Right lobe of liver (tissue), 6 donors: ENCODE results near the gene ITPK1. TPM values are rescaled to one million over a fixed set of nuclear protein-coding genes. Genes with fewer than 3 reads are reported as not detected.
A peak's percentile ranks its signal among the peaks of the same experiment; 100 is the strongest.

ENCODE experiments used
- ATAC-seq, 4 donors: fragments of 200-7000 bp; cut with Tn5 transposase; one replicate each; pipeline ENCODE4 v1.9.1; 2020; ENCODE audit warnings: mild to moderate bottlenecking in 4 of 4, moderate library complexity in 4 of 4
- DNase-seq, 3 donors: peaks; one replicate each; pipeline ENCODE4 v3.0.0-alpha.2; 2020
- H3K27ac ChIP-seq, 3 donors: fragments of 200-600 bp; one replicate each; pipeline ENCODE4 v1.8.0; 2022
- H3K27me3 ChIP-seq, 2 donors: fragments of 200-600 bp; one replicate each; pipeline ENCODE4 v1.8.0; 2022
- H3K36me3 ChIP-seq, 4 donors: fragments of 200-600 bp; sonication (generic) in 1 of 4; one replicate each; pipeline versions ENCODE4 v1.5.1 to v1.8.0; 2017 to 2022; ENCODE audit warnings: control low read depth in 1 of 4
- H3K4me1 ChIP-seq, 4 donors: fragments of 200-600 bp; sonication (generic) in 1 of 4; one replicate each; pipeline versions ENCODE4 v1.5.1 to v1.8.0; 2017 to 2022; ENCODE audit warnings: control low read depth in 1 of 4
- H3K4me3 ChIP-seq, 3 donors: fragments of 200-600 bp; one replicate each; pipeline ENCODE4 v1.8.0; 2022
- H3K9me3 ChIP-seq, 4 donors: fragments of 200-600 bp; sonication (generic) in 1 of 4; one replicate each; pipeline versions ENCODE4 v1.5.1 to v1.8.0; 2017 to 2022; ENCODE audit warnings: control low read depth in 1 of 4
- POLR2A ChIP-seq: fragments of 450-650 bp; IDR thresholded peaks from one replicate; pipeline ENCODE4 v1.6.1; 2017; ENCODE audit warnings: antibody characterized with exemption, mild to moderate bottlenecking
- WGBS: methylation state at CpG from one replicate; pipeline ENCODE4 v1.1.6; 2018; ENCODE audit warnings: low coverage, low lambda C conversion rate; ENCODE audit not compliant: insufficient coverage; ENCODE audit errors: missing lambda C conversion rate; 5-methylcytosine and 5-hydroxymethylcytosine counted together
- intact Hi-C, 2 donors: fragments of 100-400 bp; cut with DNase I; formaldehyde crosslinking; loops; one replicate each; pipeline versions ENCODE4 v1.11.2 to v1.14.1; 2022
- total RNA-seq, 6 experiments: library from RNA; depleted of rRNA in 2 of 6; stranded (reverse); fragments of >200 nt in 2 of 6; fragmentation: NEBNext Ultra II Directional in 3 of 6; extraction: Animal tissue kit (Norgen Biotek cat#: 25700) in 3 of 6; gene quantifications; one replicate each; pipeline versions ENCODE4 v1.1.0 to v1.2.4, GENCODE V29; 2016 to 2023
- TF ChIP-seq, protein P1 (sequence below), 4 donors: fragments of 200-600 bp in 3 of 4; fragments of 450-650 bp in 1 of 4; IDR thresholded peaks; one replicate each; pipeline versions ENCODE4 v1.5.1 to v1.8.0; 2016 to 2022; ENCODE audit warnings: antibody characterized with exemption in 4 of 4, mild to moderate bottlenecking in 2 of 4
- donor health status: DM: no; HTN: yes; CAD: no.
- donor health status: DM: no; HTN: no; CAD: no.
- donor health status: DM: no; HTN: no; CAD: no.
- donor health status: DM: no; HTN: yes; CAD: no.
- donor health status: DM: no; HTN: yes; CAD: no.

The ITPK1 gene
- total RNA-seq, 6 experiments from 2014 or later = 28.4 to 61.0 (median 40.0) TPM

DNA sequence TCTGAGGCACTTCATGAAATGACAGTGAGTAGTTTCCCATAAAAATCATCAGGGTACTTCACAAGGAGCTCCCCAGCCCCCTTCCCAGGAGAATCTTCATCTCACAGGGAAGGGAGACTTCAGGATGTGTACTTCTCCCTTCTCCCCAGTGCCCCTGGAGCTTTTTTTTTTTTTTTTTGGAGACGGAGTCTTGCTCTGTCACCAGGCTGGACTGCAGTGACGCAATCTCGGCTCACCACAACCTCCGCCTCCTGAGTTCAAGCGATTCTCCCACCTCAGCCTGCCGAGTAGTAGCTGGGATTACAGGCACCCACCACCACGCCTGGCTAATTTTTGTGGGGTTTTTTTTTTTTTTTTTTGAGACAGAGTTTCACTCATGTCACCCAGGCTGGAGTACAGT lies 10.4 kb downstream of the ITPK1 start:
- intact Hi-C loops = loop anchor here in 1 of 2 donors (5.0 kb wide), 1 partner anchor 153 kb away; no protein-coding TSS in a partner anchor
- Histone ChIP-seq H3K27ac (peak overlapping the region in 2 of 3 donors; percentile 52 to 84), H3K36me3 (no peaks in the 10 kb centered on the region), H3K4me1 (peaks cover 0 to 40% (median 19%) of the 10 kb centered on the region in 4 donors), H3K9me3 (no peaks in the 10 kb centered on the region), H3K27me3 (no peaks in the 10 kb centered on the region), H3K4me3 (no peak overlapping the region)
- peak in 3 of 4 donors; percentile 35 to 43 (median 36) for ATAC-seq
- WGBS = 29% methylated on average over 7 of the region's 7 CpGs
- TF ChIP-seq POLR2A = no peak
- peak; percentile 69 to 84 (median 72) for DNase-seq

- Histone ChIP-seq H3K9me3 (no peaks in the 10 kb centered on the region), H3K4me1 (peaks cover 0 to 40% (median 19%) of the 10 kb centered on the region in 4 donors), H3K27ac (peak overlapping the region in 2 of 3 donors; percentile 13 to 27), H3K4me3 (no peak overlapping the region), H3K36me3 (no peaks in the 10 kb centered on the region), H3K27me3 (no peaks in the 10 kb centered on the region)
- 54% methylated on average over 4 of the region's 6 CpGs for WGBS
- intact Hi-C loops = loop anchor here in 1 of 2 donors (5.0 kb wide), 1 partner anchor 153 kb away; no protein-coding TSS in a partner anchor
- TF ChIP-seq, protein P1, sequence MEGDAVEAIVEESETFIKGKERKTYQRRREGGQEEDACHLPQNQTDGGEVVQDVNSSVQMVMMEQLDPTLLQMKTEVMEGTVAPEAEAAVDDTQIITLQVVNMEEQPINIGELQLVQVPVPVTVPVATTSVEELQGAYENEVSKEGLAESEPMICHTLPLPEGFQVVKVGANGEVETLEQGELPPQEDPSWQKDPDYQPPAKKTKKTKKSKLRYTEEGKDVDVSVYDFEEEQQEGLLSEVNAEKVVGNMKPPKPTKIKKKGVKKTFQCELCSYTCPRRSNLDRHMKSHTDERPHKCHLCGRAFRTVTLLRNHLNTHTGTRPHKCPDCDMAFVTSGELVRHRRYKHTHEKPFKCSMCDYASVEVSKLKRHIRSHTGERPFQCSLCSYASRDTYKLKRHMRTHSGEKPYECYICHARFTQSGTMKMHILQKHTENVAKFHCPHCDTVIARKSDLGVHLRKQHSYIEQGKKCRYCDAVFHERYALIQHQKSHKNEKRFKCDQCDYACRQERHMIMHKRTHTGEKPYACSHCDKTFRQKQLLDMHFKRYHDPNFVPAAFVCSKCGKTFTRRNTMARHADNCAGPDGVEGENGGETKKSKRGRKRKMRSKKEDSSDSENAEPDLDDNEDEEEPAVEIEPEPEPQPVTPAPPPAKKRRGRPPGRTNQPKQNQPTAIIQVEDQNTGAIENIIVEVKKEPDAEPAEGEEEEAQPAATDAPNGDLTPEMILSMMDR (IDR thresholded peaks at IDR 0.05) = no peak
- TF ChIP-seq POLR2A = no peak
- ATAC-seq (no peak), DNase-seq (no peak)
Observed at GRCh38 chr14:93104961-93105360, 10.8 kb downstream of the ITPK1 start.

DNA sequence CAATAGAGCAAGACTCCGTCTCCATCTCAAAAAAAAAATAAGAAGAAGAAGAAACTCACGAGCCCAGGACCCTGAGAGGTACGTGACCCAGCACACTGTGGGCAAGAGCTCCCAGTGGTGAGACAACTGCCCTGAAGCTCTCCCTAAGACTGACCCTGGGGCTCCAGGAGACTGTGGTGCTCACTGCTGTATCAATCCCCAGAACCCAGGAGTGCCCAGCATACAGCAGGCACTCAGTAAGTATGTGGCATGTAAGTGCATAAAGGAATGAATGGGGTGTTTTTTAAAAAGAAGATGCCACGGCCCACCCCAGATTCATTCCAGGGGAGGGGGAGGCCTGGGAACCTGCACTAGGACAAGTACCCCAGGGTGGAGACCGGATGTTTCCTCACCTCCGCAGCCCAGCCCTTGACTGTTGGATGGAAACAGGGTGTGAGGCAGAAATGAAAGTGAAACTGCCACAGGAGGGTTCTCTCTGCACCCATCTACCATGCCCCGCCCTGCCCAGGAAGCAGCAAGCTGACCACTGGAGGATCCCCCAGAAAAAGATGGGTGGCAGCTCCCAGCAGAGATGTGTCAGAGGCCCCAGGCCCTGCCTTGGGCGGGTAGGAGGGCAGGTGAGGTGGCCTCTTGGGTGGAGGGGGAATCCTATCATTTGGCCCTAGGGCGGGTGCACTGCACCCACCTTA lies 12.2 kb downstream of the ITPK1 start:
- Histone ChIP-seq H3K27me3 (no peaks in the 10 kb centered on the region), H3K27ac (no peak overlapping the region), H3K4me3 (no peak overlapping the region), H3K36me3 (no peaks in the 10 kb centered on the region), H3K9me3 (no peaks in the 10 kb centered on the region), H3K4me1 (peaks cover 0 to 47% (median 22%) of the 10 kb centered on the region in 4 donors)
- ATAC-seq (peak; percentile 38 to 56 (median 46)), DNase-seq (peak; percentile 53 to 69 (median 60))
- intact Hi-C loops = no loop called here
- no peak for TF ChIP-seq POLR2A
- TF ChIP-seq, protein P1 (IDR thresholded peaks at IDR 0.05) = no peak
- 55% methylated on average over 5 of the region's 9 CpGs for WGBS

GRCh38 chr14:93102141-93102540 lies 13.6 kb downstream of the ITPK1 start:
- DNase-seq = no peak
- Histone ChIP-seq H3K4me3 (no peak overlapping the region), H3K9me3 (no peaks in the 10 kb centered on the region), H3K27me3 (no peaks in the 10 kb centered on the region), H3K27ac (no peak overlapping the region), H3K36me3 (no peaks in the 10 kb centered on the region), H3K4me1 (peaks cover 0 to 38% (median 20%) of the 10 kb centered on the region in 4 donors)
- intact Hi-C loops = no loop called here
- ATAC-seq = no peak
- WGBS = 76% methylated on average over 9 of the region's 10 CpGs
- TF ChIP-seq POLR2A = no peak
- TF ChIP-seq, protein P1 (IDR thresholded peaks at IDR 0.05) = no peak

DNA sequence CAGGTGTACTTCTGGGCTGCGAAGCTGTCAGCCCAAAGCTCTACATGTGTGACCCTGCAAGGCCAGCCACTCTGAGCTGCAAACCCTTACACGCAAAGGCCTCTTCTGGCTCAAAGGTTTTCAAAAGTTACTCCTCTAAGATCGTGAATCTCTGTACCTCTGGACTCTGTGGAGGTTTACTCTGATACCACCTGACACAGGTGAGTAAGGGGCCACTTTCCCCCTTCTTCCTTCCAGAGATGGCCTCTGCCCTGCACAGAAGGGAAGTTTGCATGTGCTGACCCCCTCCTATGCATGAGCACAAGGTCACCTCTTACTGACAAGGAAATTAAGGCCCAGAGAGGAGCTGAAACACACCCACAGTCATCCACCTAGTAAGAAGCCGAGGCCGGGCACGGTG lies 14.5 kb downstream of the ITPK1 start:
- Histone ChIP-seq H3K9me3 (no peaks in the 10 kb centered on the region), H3K4me1 (peaks cover 0 to 28% (median 14%) of the 10 kb centered on the region in 4 donors), H3K27ac (no peak overlapping the region), H3K36me3 (no peaks in the 10 kb centered on the region), H3K27me3 (no peaks in the 10 kb centered on the region), H3K4me3 (no peak overlapping the region)
- DNase-seq = no peak
- TF ChIP-seq, protein P1 (IDR thresholded peaks at IDR 0.05) = no peak
- no peak for TF ChIP-seq POLR2A
- WGBS = 30% methylated on average over 2 of the region's 6 CpGs
- intact Hi-C loops = no loop called here
- no peak for ATAC-seq
